Adrenal gland (tissue), 12 donors: ENCODE data around the gene TADA2B. TPM values are rescaled to one million over a fixed set of nuclear protein-coding genes. Genes with fewer than 3 reads are reported as not detected.

Experiments used
- DNase-seq, 7 donors: peaks; one replicate each; pipeline ENCODE4 v3.0.0-alpha.2; 2019 to 2020
- H3K27ac ChIP-seq, 5 donors: fragments of 200-600 bp; sonication (generic) in 4 of 5; 1 replicate in 3 of 5; 2 replicates in 2 of 5; pipeline versions ENCODE4 v1.5.1 to v1.8.0; 2016 to 2020; ENCODE audit warnings: mild to moderate bottlenecking in 1 of 5
- H3K27me3 ChIP-seq: fragments of 200-600 bp; 2 replicates; pipeline ENCODE4 v1.8.0; 2021
- H3K36me3 ChIP-seq, 2 donors: fragments of 200-600 bp; replicated peaks in 1 of 2; 1 replicate in 1 of 2; 2 replicates in 1 of 2; pipeline versions ENCODE4 v1.5.1 to v1.8.0; 2018 to 2022
- H3K4me1 ChIP-seq, 2 donors: fragments of 200-600 bp; replicated peaks in 1 of 2; 1 replicate in 1 of 2; 2 replicates in 1 of 2; pipeline versions ENCODE4 v1.5.1 to v1.8.0; 2018 to 2021
- H3K4me3 ChIP-seq, 4 donors: fragments of 200-600 bp; sonication (generic) in 3 of 4; one replicate each; pipeline ENCODE4 v1.5.1; 2016 to 2018
- H3K9me3 ChIP-seq, 3 donors: fragments of 200-600 bp; sonication (generic) in 1 of 3; replicated peaks in 1 of 3; 1 replicate in 2 of 3; 2 replicates in 1 of 3; pipeline versions ENCODE4 v1.5.1 to v1.8.0; 2016 to 2021
- CTCF ChIP-seq, 6 experiments: fragments of 450-650 bp in 4 of 6; fragments of 200-600 bp in 2 of 6; sonication (generic) in 1 of 6; IDR thresholded peaks; 1 replicate in 5 of 6; 2 replicates in 1 of 6; pipeline versions ENCODE4 v1.5.1 to v1.8.0; 2016 to 2021; ENCODE audit warnings: antibody characterized with exemption in 6 of 6, mild to moderate bottlenecking in 2 of 6, moderate library complexity in 1 of 6
- POLR2A ChIP-seq, 2 donors: fragments of 450-650 bp; IDR thresholded peaks; one replicate each; pipeline ENCODE4 v1.6.1; 2017; ENCODE audit warnings: antibody characterized with exemption in 2 of 2, mild to moderate bottlenecking in 2 of 2, moderate library complexity in 1 of 2
- WGBS, 4 donors: extraction: QIAGEN DNeasy Blood & Tissue Kit in 2 of 4; methylation state at CpG; one replicate each; pipeline versions ENCODE4 v1.1.5 to v1.1.7; 2013 to 2017; 5-methylcytosine and 5-hydroxymethylcytosine counted together
- intact Hi-C, 2 donors: fragments of 100-400 bp; cut with DNase I; formaldehyde crosslinking; loops; one replicate each; pipeline versions ENCODE4 v1.14.1 to v1.15.0; 2022 to 2023
- polyA plus RNA-seq, 3 donors: library from polyadenylated mRNA; stranded (reverse); fragments of 200-250 nt in 2 of 3; fragments of 350-450 nt in 1 of 3; fragmentation: Illumina TruSeq in 1 of 3; extraction: RNeasy Lipid Tissue Mini Kit (QIAGEN cat#74804) in 1 of 3; gene quantifications; one replicate each; pipeline ENCODE4 v1.2.3, GENCODE V29; 2013 to 2014
- total RNA-seq, 9 donors: library from RNA; depleted of rRNA in 4 of 9; stranded (reverse); fragments of >200 nt in 4 of 9; fragments of 120-200 nt in 1 of 9; fragmentation: NEBNext Ultra II Directional in 1 of 9; extraction: Animal tissue kit (Norgen Biotek cat#: 25700) in 1 of 9; gene quantifications; one replicate each; pipeline versions ENCODE4 v1.1.0 to v1.2.4, GENCODE V29; 2013 to 2023
- donor health status: healthy with polysubstance abuse.
- donor health status: Bipolar disorder and iron deficiency.
- donor health status: DM: yes; HTN: yes; CAD: no.
- donor health status: DM: no; HTN: no; CAD: no.
- donor health status: DM: no; HTN: no; CAD: no.
- donor health status: DM: yes; HTN: yes; CAD: no.

The TADA2B gene
- total and polyA plus RNA-seq, 12 donors, result 13.3 to 60.8 (median 32.4) TPM

GRCh38 chr4:7041801-7042502 is 1.2 kb upstream of the TADA2B start:
- no peaks in the 10 kb centered on the region for H3K36me3 ChIP-seq
- WGBS, 4 donors, result 24 to 37% (median 30%) methylated on average over 33 to 42 of the region's 42 CpGs
- no peaks in the 10 kb centered on the region for H3K9me3 ChIP-seq
- peaks cover 33 to 39% of the 10 kb centered on the region in 2 donors for H3K4me1 ChIP-seq
- H3K27me3 ChIP-seq, result no peaks in the 10 kb centered on the region
- H3K4me3 ChIP-seq, result peak overlapping the region; percentile 17 to 73 (median 49)
- H3K27ac ChIP-seq, result peak overlapping the region in 4 of 5 donors; percentile 45 to 85 (median 80)
- TF ChIP-seq CTCF (IDR thresholded peaks at IDR 0.05) (no peak), POLR2A (IDR thresholded peaks at IDR 0.05) (no peak)
- intact Hi-C loops, result no loop called here
- peak in 3 of 7 donors; percentile 69 to 80 (median 71) for DNase-seq

GRCh38 chr4:7042503-7043283 is 479 bp upstream of the TADA2B start:
- 0% methylated on average over 9 to 90 of the region's 90 CpGs for WGBS, 4 donors
- no peaks in the 10 kb centered on the region for H3K27me3 ChIP-seq
- peak overlapping the region; percentile 17 to 73 (median 49) for H3K4me3 ChIP-seq
- H3K9me3 ChIP-seq, result no peaks in the 10 kb centered on the region
- TF ChIP-seq POLR2A (IDR thresholded peaks at IDR 0.05) (peak; percentile 28 to 33), CTCF (IDR thresholded peaks at IDR 0.05) (peak in 3 of 6 experiments; percentile 41 to 78 (median 76))
- peak; percentile 97 to 98 (median 98) for DNase-seq
- H3K36me3 ChIP-seq, result no peaks in the 10 kb centered on the region
- H3K4me1 ChIP-seq, result peaks cover 33 to 42% of the 10 kb centered on the region in 2 donors
- intact Hi-C loops, result no loop called here
- peak overlapping the region in 4 of 5 donors; percentile 45 to 99 (median 80) for H3K27ac ChIP-seq

GRCh38 chr4:7044137-7044930 is 1.2 kb downstream of the TADA2B start:
- Histone ChIP-seq H3K9me3 (no peaks in the 10 kb centered on the region), H3K27ac (peak overlapping the region; percentile 64 to 99 (median 94)), H3K27me3 (no peaks in the 10 kb centered on the region), H3K4me3 (peak overlapping the region; percentile 73 to 99 (median 94)), H3K4me1 (peaks cover 33 to 45% of the 10 kb centered on the region in 2 donors), H3K36me3 (no peaks in the 10 kb centered on the region)
- peak in 5 of 7 donors; percentile 63 to 73 (median 65) for DNase-seq
- 11 to 14% (median 13%) methylated on average over 11 to 29 of the region's 29 CpGs for WGBS, 4 donors
- intact Hi-C loops, result no loop called here
- TF ChIP-seq POLR2A (IDR thresholded peaks at IDR 0.05) (peak in 1 of 2 donors; percentile 50), CTCF (IDR thresholded peaks at IDR 0.05) (no peak)
